GM13977 (cell line): ENCODE measurements around the gene DNAH17.

ENCODE experiments used
- DNase-seq: peaks from one replicate; pipeline ENCODE4 v3.0.0; 2012; ENCODE audit warnings: low spot score
- in situ Hi-C: fragments of 300-500 bp; cut with MboI; formaldehyde crosslinking; loops from one replicate; pipeline ENCODE4 v1.12.0; 2022; ENCODE audit warnings: low sequenced_read_pairs, low pct_unique_long_range_greater_than_20kb, mixed read lengths, inconsistent platforms; ENCODE audit not compliant: unreplicated experiment
- TF ChIP-seq, protein P1 (sequence below): IDR thresholded peaks from 2 replicates; pipeline ENCODE4 v1.5.1; 2012; ENCODE audit warnings: mild to moderate bottlenecking, control low read depth; ENCODE audit not compliant: insufficient read depth; ENCODE audit errors: extremely low read depth, missing control alignments

Gene DNAH17

GRCh38 chr17:78568494-78569115, 8.6 kb downstream of the DNAH17 start:
- DNase-seq: no peak
- TF ChIP-seq, protein P1, sequence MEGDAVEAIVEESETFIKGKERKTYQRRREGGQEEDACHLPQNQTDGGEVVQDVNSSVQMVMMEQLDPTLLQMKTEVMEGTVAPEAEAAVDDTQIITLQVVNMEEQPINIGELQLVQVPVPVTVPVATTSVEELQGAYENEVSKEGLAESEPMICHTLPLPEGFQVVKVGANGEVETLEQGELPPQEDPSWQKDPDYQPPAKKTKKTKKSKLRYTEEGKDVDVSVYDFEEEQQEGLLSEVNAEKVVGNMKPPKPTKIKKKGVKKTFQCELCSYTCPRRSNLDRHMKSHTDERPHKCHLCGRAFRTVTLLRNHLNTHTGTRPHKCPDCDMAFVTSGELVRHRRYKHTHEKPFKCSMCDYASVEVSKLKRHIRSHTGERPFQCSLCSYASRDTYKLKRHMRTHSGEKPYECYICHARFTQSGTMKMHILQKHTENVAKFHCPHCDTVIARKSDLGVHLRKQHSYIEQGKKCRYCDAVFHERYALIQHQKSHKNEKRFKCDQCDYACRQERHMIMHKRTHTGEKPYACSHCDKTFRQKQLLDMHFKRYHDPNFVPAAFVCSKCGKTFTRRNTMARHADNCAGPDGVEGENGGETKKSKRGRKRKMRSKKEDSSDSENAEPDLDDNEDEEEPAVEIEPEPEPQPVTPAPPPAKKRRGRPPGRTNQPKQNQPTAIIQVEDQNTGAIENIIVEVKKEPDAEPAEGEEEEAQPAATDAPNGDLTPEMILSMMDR: no peak
- in situ Hi-C loops: no loop called here

DNA sequence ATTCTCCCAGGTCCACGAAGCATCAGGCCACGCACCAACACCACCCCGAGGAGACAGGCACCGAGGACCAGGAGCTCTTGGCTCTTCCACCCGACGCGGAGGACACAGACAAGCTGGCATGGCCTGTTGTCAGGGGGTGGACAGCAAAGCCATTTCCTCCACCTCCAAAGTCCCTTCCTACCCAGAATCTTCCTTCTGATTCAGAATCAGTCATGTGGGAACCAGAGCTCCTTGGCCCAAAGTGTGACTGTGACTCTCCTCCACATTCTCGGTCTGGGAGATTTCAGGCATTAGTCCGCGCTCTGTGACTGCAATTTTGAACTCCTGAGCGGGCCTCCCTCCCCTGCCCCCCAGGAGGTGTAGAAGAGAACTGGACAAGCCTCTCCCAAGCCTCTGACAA, 9.2 kb downstream of the DNAH17 start:
- no peak for DNase-seq
- TF ChIP-seq, protein P1: no peak
- in situ Hi-C loops: no loop called here

DNA sequence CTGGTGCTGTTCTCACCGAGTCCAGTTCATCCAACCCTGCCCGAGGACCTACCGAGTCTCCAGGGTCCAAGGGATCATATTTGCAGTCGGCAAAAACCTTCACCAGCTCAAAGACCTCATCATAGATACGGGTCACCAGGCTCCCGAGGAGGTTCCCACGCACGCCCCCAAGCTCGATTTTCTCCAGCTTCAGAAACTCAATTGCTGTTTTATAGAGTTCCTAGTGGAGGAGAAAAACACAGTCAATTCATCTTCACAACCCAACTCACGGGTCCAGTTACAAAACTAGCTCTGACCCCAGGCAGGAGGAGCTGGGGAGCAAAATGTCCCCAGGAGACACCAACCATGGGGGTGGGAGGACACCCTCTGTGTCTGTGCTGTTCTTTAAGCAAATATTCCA, 10.2 kb downstream of the DNAH17 start:
- TF ChIP-seq, protein P1: no peak
- in situ Hi-C loops: no loop called here

GRCh38 chr17:78563189-78564145, 13.7 kb downstream of the DNAH17 start:
- TF ChIP-seq, protein P1: no peak
- in situ Hi-C loops: no loop called here
- no peak for DNase-seq

More for the DNA sequence above, 10.2 kb downstream of the DNAH17 start:
- DNase-seq: no peak

DNA sequence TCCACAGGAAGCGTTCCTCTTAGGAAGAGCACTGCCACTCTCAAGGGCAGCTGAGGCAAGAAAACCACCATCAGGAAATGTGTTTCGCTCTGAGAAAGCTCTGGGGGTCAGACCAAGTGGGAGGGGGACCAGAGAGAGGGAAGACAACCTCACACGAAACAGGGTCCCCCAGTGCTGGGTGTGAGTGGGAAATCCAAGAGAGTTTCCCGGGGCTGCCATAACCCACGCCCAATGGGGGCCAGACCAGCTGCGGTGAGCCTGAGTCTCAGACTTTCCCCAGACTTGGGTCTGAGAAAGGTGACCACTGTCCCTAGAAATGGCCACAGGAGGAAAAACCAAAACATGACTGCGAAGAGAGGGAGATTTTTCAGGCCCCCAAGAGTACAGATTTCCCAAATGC, 14.5 kb downstream of the DNAH17 start:
- in situ Hi-C loops: no loop called here
- TF ChIP-seq, protein P1: no peak
- DNase-seq: no peak

DNA sequence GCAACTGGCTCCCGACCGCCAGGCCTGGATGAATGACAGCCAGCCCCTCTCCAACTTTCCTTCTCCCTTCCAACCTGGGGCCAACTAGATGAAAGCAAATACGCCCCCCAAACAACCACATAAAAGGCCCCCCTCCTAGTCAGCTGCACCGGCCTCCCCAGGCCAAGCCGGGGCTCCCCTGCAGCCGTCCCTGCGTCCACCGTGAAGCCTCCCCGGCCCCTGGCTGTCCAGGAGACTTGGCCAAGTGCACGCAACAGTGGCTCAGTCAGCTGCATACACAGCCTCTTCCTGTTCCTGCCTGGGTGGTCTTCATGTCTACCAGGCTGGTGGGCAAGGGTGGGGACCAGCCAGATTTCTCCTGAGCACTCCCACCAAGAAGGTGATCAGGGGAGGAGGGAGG, 16.0 kb downstream of the DNAH17 start:
- no peak for DNase-seq
- in situ Hi-C loops: no loop called here
- TF ChIP-seq, protein P1: no peak
